Esophagus squamous epithelium (tissue), 4 donors: ENCODE results near the gene SIL1.

ENCODE experiments used
- CTCF ChIP-seq, 6 experiments: fragments of 450-650 bp in 4 of 6; fragments of 200-600 bp in 2 of 6; sonication (generic) in 2 of 6; IDR thresholded peaks; one replicate each; pipeline ENCODE4 v1.5.1; 2016 to 2019; ENCODE audit warnings: antibody characterized with exemption in 6 of 6, mild to moderate bottlenecking in 4 of 6, moderate library complexity in 4 of 6
- POLR2A ChIP-seq, 4 donors: fragments of 450-650 bp; IDR thresholded peaks; one replicate each; pipeline ENCODE4 v1.6.1; 2017; ENCODE audit warnings: antibody characterized with exemption in 4 of 4, mild to moderate bottlenecking in 4 of 4, moderate library complexity in 3 of 4

GRCh38 chr5:139138809-139139208, 59.4 kb downstream of the SIL1 start:
- no peak for TF ChIP-seq CTCF (IDR thresholded peaks at IDR 0.05)
- no peak for TF ChIP-seq POLR2A (IDR thresholded peaks at IDR 0.05)
